ENCODE results near the gene LMOD1.
"Not testable (repeated sequence)": the region's sequence is repeated elsewhere in the genome, so short reads cannot be mapped to it uniquely, and the experiment has no call there.

The LMOD1 gene

DNA sequence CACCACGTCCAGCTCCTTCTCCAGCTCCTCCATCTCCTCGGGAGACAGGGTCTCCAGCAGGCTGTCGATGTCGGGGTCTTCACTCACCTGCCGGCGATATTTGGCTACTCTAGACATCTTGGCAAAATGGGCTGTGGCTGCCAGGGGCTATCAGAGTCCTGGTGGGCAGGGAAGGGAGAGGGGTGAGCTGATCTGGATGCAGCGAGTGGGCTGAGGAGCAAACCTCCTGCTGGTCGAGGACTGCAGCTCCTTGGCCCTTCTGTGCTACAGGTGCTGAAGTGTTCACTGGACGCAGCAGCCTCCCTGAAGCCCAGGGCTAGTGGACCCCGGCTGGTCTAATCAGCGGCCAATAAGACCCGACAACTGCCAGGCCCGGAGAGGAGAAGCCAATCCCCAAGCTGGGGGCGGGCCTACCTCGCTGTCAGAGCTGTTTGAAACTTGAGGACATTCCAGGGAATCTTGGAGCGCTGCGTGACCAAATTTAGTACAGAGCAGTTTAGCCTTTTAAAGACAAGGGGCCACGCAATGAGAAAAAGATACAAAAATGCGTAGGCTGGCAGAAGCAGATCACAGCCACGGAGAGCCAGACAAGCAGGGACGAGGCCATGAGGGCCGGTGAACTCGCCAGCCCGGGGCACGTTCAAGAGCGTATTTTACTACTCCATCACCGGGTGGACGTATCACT lies at the start of gene LMOD1:
Gene LMOD1 (minus strand): TSS at position 325 of the 685 bp plus-strand sequence. CDS start 208 bp downstream, at position 117.
- DNase-seq (ENCODE audit: low read depth) = peak; percentile 82

DNA sequence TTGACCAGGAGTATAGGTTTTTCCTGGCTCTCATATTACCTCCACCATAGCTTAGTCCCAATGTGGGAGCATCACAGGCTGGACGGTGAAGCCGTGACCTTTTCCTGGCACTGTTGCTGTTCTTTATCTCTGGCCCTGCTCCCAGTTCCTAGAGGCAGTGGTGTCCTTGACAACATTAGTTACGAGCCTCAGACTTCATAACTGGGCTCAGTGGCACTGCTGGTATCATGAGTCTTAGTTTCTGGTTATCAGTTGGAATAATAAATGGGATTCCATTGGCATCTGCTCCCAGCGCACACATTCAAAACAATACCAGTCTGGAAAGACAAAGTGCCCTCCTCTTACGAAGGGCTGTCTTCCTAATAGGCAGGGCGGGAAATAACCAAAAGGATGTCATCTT lies 44.1 kb upstream of the LMOD1 start:
- DNase-seq (ENCODE audit: low read depth) = no peak

DNA sequence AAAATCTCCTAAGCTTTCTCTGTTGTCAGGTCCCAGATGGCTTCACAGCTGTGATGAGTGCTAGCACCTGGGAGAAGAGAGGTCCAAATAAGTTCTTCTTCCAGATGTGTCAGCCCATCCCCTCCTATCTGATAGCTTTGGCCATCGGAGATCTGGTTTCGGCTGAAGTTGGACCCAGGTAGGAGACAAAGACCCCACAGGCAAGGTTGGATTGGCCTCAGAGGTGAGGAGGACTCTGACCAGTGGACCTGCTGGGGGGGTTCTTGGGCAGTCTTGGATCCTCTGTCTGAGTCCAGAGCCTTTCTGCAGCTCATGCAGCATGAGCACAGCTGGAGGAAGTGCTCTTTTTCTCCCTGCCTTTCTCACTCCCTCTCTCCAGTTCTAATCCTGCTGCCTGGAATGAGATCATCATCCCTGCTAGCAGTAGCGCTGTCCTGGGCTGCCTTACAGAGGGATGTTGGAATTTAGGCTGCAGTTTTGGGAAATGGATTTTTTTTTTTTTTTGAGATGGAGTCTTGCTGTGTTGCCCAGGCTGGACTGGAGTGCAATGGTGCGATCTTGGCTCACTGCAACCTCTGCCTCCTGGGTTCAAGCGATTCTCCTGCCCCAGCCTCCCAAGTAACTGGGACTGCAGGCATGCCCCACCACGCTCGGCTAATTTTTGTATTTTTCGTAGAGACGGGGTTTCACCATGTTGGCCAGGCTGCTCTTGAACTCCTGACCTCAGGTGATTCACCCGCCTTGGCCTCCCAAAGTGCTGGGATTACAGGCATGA lies 43.2 kb upstream of the LMOD1 start:
- DNase-seq (ENCODE audit: low read depth) = no peak

DNA sequence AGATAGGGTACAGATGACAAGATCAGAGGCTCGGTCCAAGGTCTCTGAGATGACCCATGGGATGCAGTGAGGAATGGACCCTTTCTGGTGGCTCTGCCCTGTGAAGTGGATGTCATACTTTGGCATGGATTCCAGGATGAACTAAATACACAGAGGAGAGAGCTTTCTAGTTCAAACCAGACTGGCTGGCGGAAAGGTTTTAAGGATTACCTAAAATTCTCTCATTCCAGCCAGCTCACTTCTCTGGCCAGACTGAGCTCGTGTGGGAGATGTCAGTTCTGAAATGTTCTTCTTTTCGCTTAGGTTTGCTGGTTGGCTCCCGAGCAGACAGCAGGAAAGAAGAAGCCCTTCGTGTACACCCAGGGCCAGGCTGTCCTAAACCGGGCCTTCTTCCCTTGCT lies 42.3 kb upstream of the LMOD1 start:
- DNase-seq (ENCODE audit: low read depth) = no peak

- DNase-seq (ENCODE audit: low read depth) = no peak
Observed at GRCh38 chr1:201985355-201985754, 39.0 kb upstream of the LMOD1 start.

DNA sequence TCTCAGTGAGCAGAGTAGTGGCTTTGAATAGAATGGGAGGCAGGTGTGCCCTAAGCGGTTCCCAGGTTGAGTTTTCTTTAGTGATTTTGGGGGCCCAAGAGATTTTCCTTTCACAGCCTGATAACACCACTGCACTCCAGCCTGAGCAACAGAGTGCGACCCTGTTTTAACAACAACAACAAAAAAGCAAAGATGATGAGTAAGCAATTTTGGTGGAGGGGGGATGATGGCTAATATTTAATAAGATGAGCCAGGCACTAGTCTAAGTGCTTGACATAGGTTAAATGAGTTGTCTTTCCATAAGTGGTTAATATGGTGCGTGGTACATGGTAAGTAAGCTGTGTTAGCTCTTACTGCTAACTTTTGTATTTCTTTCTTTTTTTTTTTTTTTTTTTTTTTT lies 38.1 kb upstream of the LMOD1 start:
- DNase-seq (ENCODE audit: low read depth) = no peak

GRCh38 chr1:201983380-201983805 lies 37.0 kb upstream of the LMOD1 start:
- no peak for DNase-seq (ENCODE audit: low read depth)

- DNase-seq (ENCODE audit: low read depth) = no peak
Observed at GRCh38 chr1:201982623-201983379, 36.5 kb upstream of the LMOD1 start, which contains the start of gene RNPEP. Gene RNPEP, plus strand, starts transcription at chr1:201982648. Its CDS starts 19 bp downstream, at chr1:201982667.

GRCh38 chr1:201982082-201982622 lies 35.8 kb upstream of the LMOD1 start:
- DNase-seq (ENCODE audit: low read depth) = no peak

DNA sequence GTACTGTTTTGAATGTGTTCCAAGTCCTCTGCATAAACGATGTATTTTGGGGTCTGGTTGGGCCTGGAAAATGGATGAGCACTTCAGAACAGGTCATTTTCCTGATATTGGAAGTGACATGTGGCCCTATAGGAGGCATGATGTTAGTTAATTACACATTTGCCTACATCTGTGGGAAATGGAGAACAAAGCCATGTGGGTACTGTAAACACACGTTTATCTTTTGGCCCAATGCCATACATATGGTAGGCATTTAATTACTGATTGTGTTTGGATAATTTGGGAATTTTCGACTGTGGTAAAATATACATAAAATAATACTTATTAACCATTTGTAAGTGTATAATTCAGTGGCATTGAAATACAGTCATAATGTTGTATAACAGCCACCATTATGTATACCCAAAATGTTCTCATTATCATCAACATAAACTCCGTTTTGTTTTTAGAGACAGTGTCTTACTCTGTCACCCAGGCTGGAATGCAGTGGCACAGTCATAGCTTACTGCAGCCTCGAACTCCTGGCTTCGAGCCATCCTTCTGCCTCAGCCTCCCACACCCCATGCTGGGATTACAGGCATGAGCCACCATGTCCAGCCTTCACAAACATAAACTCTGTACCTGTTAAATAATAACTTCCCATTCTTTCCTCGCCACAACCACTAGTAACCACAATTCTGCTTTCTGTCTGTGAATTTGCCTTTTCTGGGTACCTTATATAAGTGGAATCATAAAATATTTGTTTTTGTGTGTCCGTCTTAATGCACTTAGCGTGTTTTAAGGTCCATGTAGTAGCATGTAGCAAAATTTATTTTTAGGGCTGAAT lies 24.2 kb upstream of the LMOD1 start:
- no peak for DNase-seq (ENCODE audit: low read depth)

DNA sequence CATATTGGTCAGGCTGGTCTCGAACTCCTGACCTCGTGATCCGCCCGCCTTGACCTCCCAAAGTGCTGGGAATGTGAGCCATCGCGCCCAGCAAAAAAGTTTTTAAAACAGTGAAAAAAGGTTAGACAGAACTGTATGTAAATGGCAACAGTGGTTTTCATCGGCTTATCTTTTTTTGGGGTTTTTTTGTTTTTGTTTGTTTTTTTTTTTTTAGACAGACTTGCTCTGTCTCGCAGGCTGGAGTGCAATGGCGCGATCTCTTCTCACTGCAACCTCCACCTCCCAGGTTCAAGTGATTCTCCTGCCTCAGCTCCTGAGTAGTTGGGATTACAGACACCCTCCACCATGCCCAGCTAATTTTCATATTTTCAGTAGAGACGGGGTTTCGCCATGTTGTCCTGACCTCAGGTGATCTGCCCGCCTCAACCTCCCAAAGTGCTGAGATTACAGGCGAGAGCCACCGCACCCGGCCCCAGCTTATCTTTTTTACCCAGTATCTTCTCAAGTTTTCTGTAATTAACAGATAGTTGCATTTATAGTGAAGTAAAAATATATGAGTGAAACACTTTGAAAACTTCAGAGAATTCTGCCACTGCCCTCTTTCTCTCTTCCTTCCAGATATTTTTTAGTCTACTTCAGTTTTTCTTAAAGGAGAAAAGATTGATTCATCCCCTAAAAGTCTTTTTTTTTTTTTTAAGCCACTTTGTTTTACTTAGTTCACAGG lies 22.0 kb upstream of the LMOD1 start:
- no peak for DNase-seq (ENCODE audit: low read depth)

DNA sequence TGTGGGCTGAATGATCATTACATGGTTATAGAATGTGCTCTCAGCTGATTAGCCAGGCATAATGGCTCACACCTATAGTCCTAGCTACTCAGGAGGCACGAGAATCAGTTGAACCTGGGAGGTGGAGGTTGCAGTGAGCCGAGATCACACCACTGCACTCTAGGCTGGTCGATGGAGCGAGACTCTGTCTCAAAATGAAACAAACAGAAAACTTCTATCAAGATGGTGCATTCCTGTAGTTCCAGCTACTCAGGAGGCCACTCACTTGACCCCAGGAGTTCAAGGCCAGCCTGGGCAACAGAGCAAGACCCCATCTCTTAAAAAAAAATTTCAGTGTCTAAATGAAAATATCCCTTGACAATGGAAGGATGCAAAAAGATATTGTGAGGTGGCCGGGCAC lies 19.8 kb upstream of the LMOD1 start:
- DNase-seq (ENCODE audit: low read depth) = no peak

- no peak for DNase-seq (ENCODE audit: low read depth)
Observed at GRCh38 chr1:201964261-201964660, 17.9 kb upstream of the LMOD1 start.

DNA sequence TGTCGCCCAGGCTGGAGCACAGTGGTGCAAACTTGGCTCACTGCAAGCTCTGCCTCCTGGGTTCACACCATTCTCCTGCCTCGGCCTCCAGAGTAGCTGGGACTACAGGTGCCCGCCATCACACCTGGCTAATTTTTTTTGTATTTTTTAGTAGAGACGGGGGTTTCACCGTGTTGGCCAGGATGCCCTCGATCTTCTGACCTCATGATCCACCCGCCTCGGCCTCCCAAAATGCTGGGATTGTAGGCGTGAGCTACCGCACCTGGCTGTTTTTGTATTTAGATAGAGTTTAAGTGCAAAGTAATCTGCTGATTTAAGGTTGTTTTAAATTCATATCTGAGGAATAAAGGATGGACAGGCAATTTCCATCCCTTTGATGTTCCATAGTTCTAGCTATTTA lies 16.0 kb upstream of the LMOD1 start:
- DNase-seq (ENCODE audit: low read depth) = not testable (repeated sequence)

DNA sequence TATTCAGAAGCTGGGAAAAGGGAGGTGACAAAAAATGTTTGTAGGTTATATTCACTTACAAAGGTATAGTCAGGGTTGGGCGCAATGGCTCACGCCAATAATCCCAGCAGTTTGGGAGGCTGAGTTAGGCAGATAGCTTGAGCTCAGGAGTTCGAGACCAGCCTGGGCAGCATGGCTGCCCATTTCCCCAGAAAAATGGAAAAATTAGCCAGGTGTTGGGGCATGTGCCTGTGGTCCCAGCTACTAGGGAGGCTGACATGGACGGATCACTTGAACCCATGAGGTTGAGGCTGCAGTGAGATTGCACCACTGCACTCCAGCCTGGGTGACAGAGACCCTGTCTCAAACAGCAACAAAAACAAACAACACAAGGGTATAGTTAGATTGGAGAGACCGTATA lies 12.0 kb upstream of the LMOD1 start:
- DNase-seq (ENCODE audit: low read depth) = no peak

GRCh38 chr1:201955729-201956143 lies 9.4 kb upstream of the LMOD1 start:
- no peak for DNase-seq (ENCODE audit: low read depth)

GRCh38 chr1:201955009-201955728 lies 8.8 kb upstream of the LMOD1 start, which contains the start of gene TIMM17A:
Gene TIMM17A, plus strand, starts transcription at chr1:201955503. Its CDS starts 24 bp downstream, at chr1:201955527.
- DNase-seq (ENCODE audit: low read depth) = peak; percentile 95

DNA sequence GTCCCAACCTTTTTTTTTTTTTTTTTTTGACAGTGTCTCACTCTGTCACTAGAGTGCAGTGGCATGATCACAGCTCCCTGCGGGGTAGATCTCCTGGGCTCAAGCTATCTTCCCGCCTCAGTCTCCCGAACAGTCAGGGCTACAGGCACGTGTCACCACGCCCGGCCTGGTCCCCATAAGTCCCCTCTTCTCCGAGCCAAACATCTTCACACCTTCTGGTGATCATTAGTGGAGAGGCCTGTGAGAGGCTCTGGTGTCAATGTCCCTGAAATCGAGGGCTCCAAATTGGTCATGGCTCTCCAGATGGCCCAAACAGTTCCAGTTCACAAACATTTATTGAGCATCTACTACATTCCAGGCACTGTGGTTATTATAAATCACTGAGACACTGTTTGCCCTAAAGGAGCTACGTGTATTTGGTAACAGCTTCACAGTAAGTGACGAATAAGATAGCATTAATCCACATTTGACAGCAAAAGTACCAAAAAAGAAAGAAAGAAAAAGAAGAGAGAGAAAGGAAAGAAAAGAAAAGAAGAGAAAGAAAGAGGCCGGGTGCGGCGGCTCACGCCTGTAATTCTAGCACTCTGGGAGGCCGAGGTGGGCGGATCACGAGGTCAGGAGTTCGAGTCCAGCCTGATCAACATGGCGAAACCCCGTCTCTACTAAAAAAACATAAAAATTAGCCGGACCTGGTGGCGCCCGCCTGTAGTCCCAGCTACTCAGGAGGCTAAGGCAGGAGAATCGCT lies 8.1 kb upstream of the LMOD1 start:
- no peak for DNase-seq (ENCODE audit: low read depth)

DNA sequence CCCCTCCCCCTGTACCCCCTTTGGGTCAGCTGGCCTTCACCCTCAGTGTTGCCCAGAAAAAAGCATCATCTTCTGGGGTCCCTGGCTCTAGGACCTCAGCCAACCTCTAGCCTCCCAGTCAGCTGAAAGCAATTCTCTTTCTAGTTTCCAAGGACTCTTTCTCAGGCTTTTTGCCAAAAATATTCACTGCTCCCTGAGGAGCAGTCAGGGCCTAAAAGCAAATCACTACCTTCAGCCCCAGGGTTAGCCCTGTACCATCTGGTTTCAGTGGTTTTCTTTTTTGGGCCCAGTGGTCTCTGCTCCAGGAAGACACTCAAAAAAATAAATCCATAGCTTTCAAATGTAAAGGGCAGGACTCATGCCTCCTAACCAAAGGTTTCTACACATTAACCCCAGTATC lies 3.1 kb upstream of the LMOD1 start:
- no peak for DNase-seq (ENCODE audit: low read depth)

GRCh38 chr1:201947697-201948008 lies 1.3 kb upstream of the LMOD1 start:
- no peak for DNase-seq (ENCODE audit: low read depth)
